Activated T-helper 17 cell treated with anti-CD3 and anti-CD28 coated beads, Interleukin-2, amount 50 U/mL, for 72 hours (primary cell): Measurements from ENCODE around the gene MAP3K14. TPM values are rescaled to one million over a fixed set of nuclear protein-coding genes. Genes with fewer than 3 reads are reported as not detected.
A peak's percentile ranks its signal among the peaks of the same experiment; 100 is the strongest.

Experiments
- ATAC-seq: fragments of 150-1000 bp; cut with Tn5 transposase; replicated peaks from 2 replicates; pipeline ENCODE4 v1.10.0; 2021; ENCODE audit warnings: mild to moderate bottlenecking, moderate library complexity
- H3K27ac Mint-ChIP-seq: one replicate; pipeline ENCODE4 v1.8.0; 2022; ENCODE audit warnings: mixed read lengths
- H3K27me3 Mint-ChIP-seq: one replicate; pipeline ENCODE4 v1.8.0; 2022; ENCODE audit warnings: mixed read lengths
- H3K36me3 Mint-ChIP-seq: one replicate; pipeline ENCODE4 v1.8.0; 2022; ENCODE audit warnings: low read depth, mild to moderate bottlenecking, mixed read lengths
- H3K4me1 Mint-ChIP-seq: one replicate; pipeline ENCODE4 v1.8.0; 2022; ENCODE audit warnings: mixed read lengths
- H3K4me3 Mint-ChIP-seq: one replicate; pipeline ENCODE4 v1.8.0; 2022; ENCODE audit warnings: mild to moderate bottlenecking, mixed read lengths
- H3K9me3 Mint-ChIP-seq: one replicate; pipeline ENCODE4 v1.8.0; 2022; ENCODE audit warnings: mixed read lengths
- total RNA-seq, 2 donors: library from RNA; stranded (reverse); gene quantifications; one replicate each; pipeline ENCODE4 v1.2.3, GENCODE V29; 2022

MAP3K14 gene
- total RNA-seq, 2 donors from 2014 or later: 36.3 to 49.5 TPM

GRCh38 chr17:45242029-45242414 lies 74.8 kb downstream of the MAP3K14 start:
- H3K27ac Mint-ChIP-seq: peak overlapping the region; percentile 78
- H3K36me3 Mint-ChIP-seq: peaks cover 95% of the 10 kb centered on the region
- ATAC-seq: no peak
- no peaks in the 10 kb centered on the region for H3K9me3 Mint-ChIP-seq
- no peak overlapping the region for H3K4me3 Mint-ChIP-seq
- H3K4me1 Mint-ChIP-seq: peaks cover 44% of the 10 kb centered on the region
- no peaks in the 10 kb centered on the region for H3K27me3 Mint-ChIP-seq

GRCh38 chr17:45241328-45242028 lies 75.3 kb downstream of the MAP3K14 start:
- Mint-ChIP-seq H3K36me3 (peaks cover 93% of the 10 kb centered on the region), H3K27ac (no peak overlapping the region), H3K27me3 (no peaks in the 10 kb centered on the region), H3K9me3 (no peaks in the 10 kb centered on the region), H3K4me3 (no peak overlapping the region), H3K4me1 (peaks cover 44% of the 10 kb centered on the region)
- no peak for ATAC-seq

- no peak for ATAC-seq
- H3K27ac Mint-ChIP-seq: no peak overlapping the region
- peaks cover 44% of the 10 kb centered on the region for H3K4me1 Mint-ChIP-seq
- H3K4me3 Mint-ChIP-seq: no peak overlapping the region
- H3K27me3 Mint-ChIP-seq: no peaks in the 10 kb centered on the region
- peaks cover 93% of the 10 kb centered on the region for H3K36me3 Mint-ChIP-seq
- no peaks in the 10 kb centered on the region for H3K9me3 Mint-ChIP-seq
These were observed 75.9 kb downstream of the MAP3K14 start for GRCh38 chr17:45240905-45241327.

GRCh38 chr17:45238155-45238774 lies 78.6 kb downstream of the MAP3K14 start:
- no peak for ATAC-seq
- H3K27ac Mint-ChIP-seq: peak overlapping the region; percentile 65
- peaks cover 53% of the 10 kb centered on the region for H3K4me1 Mint-ChIP-seq

GRCh38 chr17:45237686-45238085 lies 79.1 kb downstream of the MAP3K14 start:
- H3K9me3 Mint-ChIP-seq: no peaks in the 10 kb centered on the region
- H3K4me1 Mint-ChIP-seq: peaks cover 52% of the 10 kb centered on the region
- ATAC-seq: no peak
- H3K36me3 Mint-ChIP-seq: peaks cover 93% of the 10 kb centered on the region
- H3K27ac Mint-ChIP-seq: peak overlapping the region; percentile 65
- peak overlapping the region; percentile 2 for H3K4me3 Mint-ChIP-seq
- no peaks in the 10 kb centered on the region for H3K27me3 Mint-ChIP-seq

More at GRCh38 chr17:45238155-45238774, 78.6 kb downstream of the MAP3K14 start:
- Mint-ChIP-seq H3K4me3 (peak overlapping the region; percentile 2), H3K27me3 (no peaks in the 10 kb centered on the region), H3K9me3 (no peaks in the 10 kb centered on the region), H3K36me3 (peaks cover 93% of the 10 kb centered on the region)

- Mint-ChIP-seq H3K27ac (no peak overlapping the region), H3K4me1 (peaks cover 61% of the 10 kb centered on the region), H3K36me3 (peaks cover 98% of the 10 kb centered on the region), H3K9me3 (no peaks in the 10 kb centered on the region), H3K4me3 (peak overlapping the region; percentile 92), H3K27me3 (no peaks in the 10 kb centered on the region)
- ATAC-seq: no peak
These were observed 80.6 kb downstream of the MAP3K14 start for GRCh38 chr17:45236282-45236606.

- peak; percentile 68 for ATAC-seq
- peak overlapping the region; percentile 86 for H3K27ac Mint-ChIP-seq
- H3K4me1 Mint-ChIP-seq: peaks cover 61% of the 10 kb centered on the region
- H3K36me3 Mint-ChIP-seq: peaks cover 98% of the 10 kb centered on the region
- no peaks in the 10 kb centered on the region for H3K27me3 Mint-ChIP-seq
- H3K9me3 Mint-ChIP-seq: no peaks in the 10 kb centered on the region
- H3K4me3 Mint-ChIP-seq: peak overlapping the region; percentile 92
These were observed 81.2 kb downstream of the MAP3K14 start for GRCh38 chr17:45235416-45236281.

- Mint-ChIP-seq H3K9me3 (no peaks in the 10 kb centered on the region), H3K27me3 (no peaks in the 10 kb centered on the region), H3K36me3 (peaks cover 98% of the 10 kb centered on the region), H3K4me3 (peak overlapping the region; percentile 92), H3K27ac (peak overlapping the region; percentile 86), H3K4me1 (peaks cover 57% of the 10 kb centered on the region)
- ATAC-seq: no peak
These were observed 82.0 kb downstream of the MAP3K14 start for GRCh38 chr17:45234641-45235415.

GRCh38 chr17:45233423-45233924 lies 83.3 kb downstream of the MAP3K14 start:
- Mint-ChIP-seq H3K27ac (peak overlapping the region; percentile 99), H3K27me3 (no peaks in the 10 kb centered on the region), H3K9me3 (no peaks in the 10 kb centered on the region), H3K36me3 (peaks cover 98% of the 10 kb centered on the region), H3K4me3 (peak overlapping the region; percentile 92), H3K4me1 (peaks cover 45% of the 10 kb centered on the region)
- ATAC-seq: no peak

GRCh38 chr17:45232514-45233422 lies 84.1 kb downstream of the MAP3K14 start:
- ATAC-seq: no peak
- peaks cover 98% of the 10 kb centered on the region for H3K36me3 Mint-ChIP-seq
- peak overlapping the region; percentile 99 for H3K27ac Mint-ChIP-seq
- H3K9me3 Mint-ChIP-seq: no peaks in the 10 kb centered on the region
- H3K4me3 Mint-ChIP-seq: peak overlapping the region; percentile 92
- no peaks in the 10 kb centered on the region for H3K27me3 Mint-ChIP-seq
- peaks cover 38% of the 10 kb centered on the region for H3K4me1 Mint-ChIP-seq

- Mint-ChIP-seq H3K4me3 (peak overlapping the region; percentile 92), H3K27me3 (no peaks in the 10 kb centered on the region), H3K4me1 (peaks cover 31% of the 10 kb centered on the region), H3K27ac (peak overlapping the region; percentile 99), H3K9me3 (no peaks in the 10 kb centered on the region), H3K36me3 (peaks cover 99% of the 10 kb centered on the region)
- no peak for ATAC-seq
These were observed 85.2 kb downstream of the MAP3K14 start for GRCh38 chr17:45231481-45232116.

- no peak for ATAC-seq
- H3K27ac Mint-ChIP-seq: peak overlapping the region; percentile 99
- peak overlapping the region; percentile 92 for H3K4me3 Mint-ChIP-seq
- H3K36me3 Mint-ChIP-seq: peaks cover 99% of the 10 kb centered on the region
- H3K4me1 Mint-ChIP-seq: peaks cover 31% of the 10 kb centered on the region
- H3K27me3 Mint-ChIP-seq: no peaks in the 10 kb centered on the region
- H3K9me3 Mint-ChIP-seq: no peaks in the 10 kb centered on the region
These were observed 85.9 kb downstream of the MAP3K14 start for GRCh38 chr17:45230787-45231480.
